ENCODE results near the gene MIDN. TPM values are rescaled to one million over a fixed set of nuclear protein-coding genes. Genes with fewer than 3 reads are reported as not detected.

MIDN gene
- total RNA-seq, 2 experiments from 2014 or later: 50.1 to 52.9 TPM

DNA sequence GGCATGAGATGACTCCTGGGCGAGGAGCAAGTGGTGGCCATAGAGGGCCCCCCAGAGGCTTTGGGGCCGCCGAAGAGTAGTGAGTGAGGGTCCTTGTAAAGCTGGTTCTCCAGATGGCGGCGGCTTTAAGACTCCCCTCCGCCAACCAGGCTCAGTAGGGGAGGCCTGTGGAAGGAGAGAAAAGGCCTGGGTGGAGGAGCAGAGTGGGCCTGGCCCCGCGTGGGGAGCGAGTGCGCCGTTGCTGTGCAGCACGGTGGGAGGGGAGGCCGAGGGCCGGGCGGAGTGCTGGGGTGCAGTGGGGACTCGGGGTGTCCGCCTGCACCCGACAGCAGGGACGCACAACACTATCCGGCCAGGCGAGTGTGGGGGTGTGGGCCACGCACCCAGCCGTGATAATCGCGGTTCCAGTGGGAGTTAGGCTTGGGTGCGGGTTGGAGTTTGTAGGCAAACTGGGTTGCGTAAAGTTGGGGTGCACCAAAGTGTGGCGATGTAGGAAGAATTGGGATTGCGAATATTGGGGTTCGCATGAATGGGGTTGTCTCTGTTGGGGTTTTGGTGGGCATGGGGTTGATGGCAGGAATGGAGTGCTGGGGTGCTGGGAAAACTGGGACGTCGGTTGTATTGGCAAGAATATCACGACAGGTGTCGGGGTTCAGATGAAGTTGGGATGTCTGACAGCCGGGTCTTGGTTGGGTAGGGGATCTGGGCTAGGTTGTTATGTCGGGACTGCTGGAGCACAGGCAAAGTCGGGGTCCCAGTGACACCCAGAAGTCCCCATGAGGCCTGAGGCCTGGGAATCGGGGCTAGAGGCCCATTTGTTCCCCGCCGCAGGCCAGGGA is 20.1 kb downstream of the MIDN start:
- intact Hi-C loops (cut with micrococcal nuclease): loop anchor here (1.0 to 5.0 kb wide), 5 partner anchors 7 to 606 kb away; partner anchors contain the start of genes PTBP1, RNF126 and STK11
- peaks cover 59% of the 10 kb centered on the region for H3K4me1 Mint-ChIP-seq (ENCODE audit: low read depth)
- no peaks in the 10 kb centered on the region for H3K9me3 Mint-ChIP-seq
- no peak overlapping the region for H3K27ac Mint-ChIP-seq
- H3K27me3 Mint-ChIP-seq (ENCODE audit: low read depth): no peaks in the 10 kb centered on the region
- no peak for DNase-seq
- H3K36me3 Mint-ChIP-seq (ENCODE audit: low read depth): peaks cover 39% of the 10 kb centered on the region
- CTCF ChIA-PET: interaction anchor here (0.6 to 11.1 kb wide), 5 partner anchors 9 to 194 kb away, joined by 3 to 233 read pairs (median 3); partner anchors contain the start of gene ATP5F1D
- peak overlapping the region; percentile 70 for H3K4me3 Mint-ChIP-seq

- Mint-ChIP-seq H3K4me1 (ENCODE audit: low read depth) (peaks cover 64% of the 10 kb centered on the region), H3K27ac (peak within 1 kb of the TSS; percentile 83), H3K4me3 (peak within 1 kb of the TSS; percentile 87), H3K9me3 (no peaks in the 10 kb centered on the region), H3K27me3 (ENCODE audit: low read depth) (no peaks in the 10 kb centered on the region), H3K36me3 (ENCODE audit: low read depth) (peaks cover 44% of the 10 kb centered on the region)
- CTCF ChIA-PET: interaction anchor here (0.5 to 11.1 kb wide), 3 partner anchors 10 to 151 kb away, joined by 3 to 233 read pairs (median 6); partner anchors contain the start of gene ATP5F1D
- peak; percentile 99 for DNase-seq
- intact Hi-C loops (cut with micrococcal nuclease): loop anchor here (1.0 to 5.0 kb wide), 5 partner anchors 8 to 607 kb away; partner anchors contain the start of genes PTBP1, RNF126 and STK11
Observed at GRCh38 chr19:1269065-1269477, 20.7 kb downstream of the MIDN start, which contains the start of gene CIRBP. Gene CIRBP (plus strand): TSS chr19:1269332. CDS start chr19:1270934, 1,602 bp downstream.

DNA sequence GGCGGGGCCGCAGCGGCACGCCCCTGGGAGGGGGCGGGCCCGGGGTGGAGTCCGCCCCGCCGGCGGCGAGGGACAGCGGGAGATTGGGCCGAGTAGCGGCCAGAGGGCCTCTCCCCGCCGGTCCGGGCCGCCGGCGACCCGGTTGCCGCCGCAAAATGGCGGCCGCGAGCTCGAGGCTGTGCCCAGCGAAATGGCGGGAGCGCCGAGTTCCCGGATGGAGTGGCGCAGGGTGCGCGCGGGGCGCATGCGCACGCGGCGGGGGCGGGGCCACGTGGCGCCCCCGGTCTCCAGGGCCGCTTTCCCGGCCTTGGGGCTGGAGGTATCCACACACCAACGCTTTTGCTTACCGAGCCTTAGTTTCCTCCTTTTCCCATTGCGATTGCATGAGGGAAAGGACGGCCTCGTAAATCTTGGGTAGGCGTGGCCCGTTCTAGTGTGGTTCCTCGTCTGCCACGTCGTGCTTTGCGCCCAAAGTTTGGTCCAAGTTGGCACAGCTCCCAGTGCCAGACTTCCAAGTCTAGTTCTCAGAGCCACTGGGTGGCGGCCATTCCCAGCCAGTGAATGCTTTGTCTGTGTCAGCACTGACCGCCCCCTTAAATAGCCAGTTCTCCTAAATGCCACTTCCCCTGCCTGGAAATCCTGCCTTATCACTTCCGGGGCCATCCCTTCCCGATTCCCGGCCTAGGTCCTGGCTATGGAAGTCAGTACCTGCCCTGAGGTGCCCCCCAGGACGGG is 21.3 kb downstream of the MIDN start:
- H3K4me1 Mint-ChIP-seq (ENCODE audit: low read depth): peaks cover 68% of the 10 kb centered on the region
- CTCF ChIA-PET: interaction anchor here (0.5 to 11.1 kb wide), 2 partner anchors 26 to 151 kb away, joined by 6 to 233 read pairs; partner anchors contain the start of gene ATP5F1D

GRCh38 chr19:1270213-1270853 is 21.9 kb downstream of the MIDN start:
- H3K27ac Mint-ChIP-seq: peak overlapping the region; percentile 83
- no peaks in the 10 kb centered on the region for H3K9me3 Mint-ChIP-seq
- H3K4me3 Mint-ChIP-seq: peak overlapping the region; percentile 87
- peaks cover 65% of the 10 kb centered on the region for H3K4me1 Mint-ChIP-seq (ENCODE audit: low read depth)
- intact Hi-C loops (cut with micrococcal nuclease): loop anchor here (10.0 kb wide), 1 partner anchor 324 kb away; the partner anchor contains the start of gene MBD3
- H3K27me3 Mint-ChIP-seq (ENCODE audit: low read depth): no peaks in the 10 kb centered on the region
- H3K36me3 Mint-ChIP-seq (ENCODE audit: low read depth): peaks cover 43% of the 10 kb centered on the region
- CTCF ChIA-PET: no interaction called here
- DNase-seq: no peak

More for the DNA sequence above, 21.3 kb downstream of the MIDN start:
- DNase-seq: peak; percentile 89
- H3K4me3 Mint-ChIP-seq: peak overlapping the region; percentile 87
- intact Hi-C loops (cut with micrococcal nuclease): loop anchor here (1.0 to 10.0 kb wide), 6 partner anchors 8 to 607 kb away; partner anchors contain the start of genes MBD3, PTBP1, RNF126 and STK11
- H3K36me3 Mint-ChIP-seq (ENCODE audit: low read depth): peaks cover 46% of the 10 kb centered on the region
- no peaks in the 10 kb centered on the region for H3K27me3 Mint-ChIP-seq (ENCODE audit: low read depth)
- H3K27ac Mint-ChIP-seq: peak overlapping the region; percentile 83
- H3K9me3 Mint-ChIP-seq: no peaks in the 10 kb centered on the region

GRCh38 chr19:1270854-1271527 is 22.6 kb downstream of the MIDN start:
- H3K36me3 Mint-ChIP-seq (ENCODE audit: low read depth): peaks cover 42% of the 10 kb centered on the region
- peak overlapping the region; percentile 83 for H3K27ac Mint-ChIP-seq
- peaks cover 60% of the 10 kb centered on the region for H3K4me1 Mint-ChIP-seq (ENCODE audit: low read depth)
- no peaks in the 10 kb centered on the region for H3K27me3 Mint-ChIP-seq (ENCODE audit: low read depth)
- H3K4me3 Mint-ChIP-seq: peak overlapping the region; percentile 87
- DNase-seq: no peak
- intact Hi-C loops (cut with micrococcal nuclease): loop anchor here (10.0 kb wide), 1 partner anchor 324 kb away; the partner anchor contains the start of gene MBD3
- H3K9me3 Mint-ChIP-seq: no peaks in the 10 kb centered on the region
- CTCF ChIA-PET: interaction anchor here (3.7 kb wide), 1 partner anchor 27 kb away, joined by 25 read pairs; no protein-coding TSS in a partner anchor

DNA sequence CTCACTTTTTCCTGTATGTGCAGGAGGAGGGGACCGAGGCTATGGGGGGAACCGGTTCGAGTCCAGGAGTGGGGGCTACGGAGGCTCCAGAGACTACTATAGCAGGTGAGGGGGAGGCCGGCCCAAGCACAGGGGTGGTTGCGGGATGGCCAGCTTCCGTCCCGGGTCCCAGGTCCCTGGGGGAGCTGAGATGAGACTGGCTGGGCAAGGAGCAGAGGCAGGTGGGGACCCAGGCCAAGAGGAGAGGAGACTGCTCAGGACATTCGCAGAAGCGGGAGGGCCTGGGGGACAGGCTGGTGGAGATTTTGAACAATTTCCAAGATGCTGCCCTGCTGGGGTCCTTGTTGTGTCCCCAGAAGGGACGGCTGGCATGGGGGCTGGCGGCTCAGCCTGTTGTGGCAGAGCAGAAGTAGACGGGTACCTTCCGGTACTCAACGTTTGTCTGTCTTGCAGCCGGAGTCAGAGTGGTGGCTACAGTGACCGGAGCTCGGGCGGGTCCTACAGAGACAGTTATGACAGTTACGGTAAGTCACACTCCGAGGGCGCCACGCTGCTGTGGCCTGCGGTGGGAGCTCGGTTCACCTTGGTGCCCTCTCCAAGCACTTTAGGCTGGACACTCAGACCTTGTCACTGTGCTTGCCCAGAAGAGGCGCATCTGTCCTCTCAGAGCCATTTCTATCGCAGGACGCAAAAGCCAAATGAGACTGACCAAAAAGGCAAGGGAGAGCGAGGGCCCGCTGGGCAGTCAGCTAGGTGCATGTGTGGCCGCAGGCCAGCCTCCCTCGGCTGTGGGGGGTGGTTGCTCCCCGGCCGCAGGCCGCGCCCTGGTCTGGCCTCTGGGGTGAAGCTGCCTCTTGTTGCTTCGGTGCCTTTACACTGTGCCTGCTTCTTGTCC is 23.4 kb downstream of the MIDN start:
- CTCF ChIA-PET: interaction anchor here (3.7 kb wide), 1 partner anchor 28 kb away, joined by 25 read pairs; no protein-coding TSS in a partner anchor
- Mint-ChIP-seq H3K27me3 (ENCODE audit: low read depth) (no peaks in the 10 kb centered on the region), H3K27ac (peak overlapping the region; percentile 83), H3K9me3 (no peaks in the 10 kb centered on the region), H3K4me3 (peak overlapping the region; percentile 87), H3K36me3 (ENCODE audit: low read depth) (peaks cover 46% of the 10 kb centered on the region), H3K4me1 (ENCODE audit: low read depth) (peaks cover 61% of the 10 kb centered on the region)
- DNase-seq: no peak
- intact Hi-C loops (cut with micrococcal nuclease): loop anchor here (10.0 kb wide), 1 partner anchor 323 kb away; the partner anchor contains the start of gene MBD3

DNA sequence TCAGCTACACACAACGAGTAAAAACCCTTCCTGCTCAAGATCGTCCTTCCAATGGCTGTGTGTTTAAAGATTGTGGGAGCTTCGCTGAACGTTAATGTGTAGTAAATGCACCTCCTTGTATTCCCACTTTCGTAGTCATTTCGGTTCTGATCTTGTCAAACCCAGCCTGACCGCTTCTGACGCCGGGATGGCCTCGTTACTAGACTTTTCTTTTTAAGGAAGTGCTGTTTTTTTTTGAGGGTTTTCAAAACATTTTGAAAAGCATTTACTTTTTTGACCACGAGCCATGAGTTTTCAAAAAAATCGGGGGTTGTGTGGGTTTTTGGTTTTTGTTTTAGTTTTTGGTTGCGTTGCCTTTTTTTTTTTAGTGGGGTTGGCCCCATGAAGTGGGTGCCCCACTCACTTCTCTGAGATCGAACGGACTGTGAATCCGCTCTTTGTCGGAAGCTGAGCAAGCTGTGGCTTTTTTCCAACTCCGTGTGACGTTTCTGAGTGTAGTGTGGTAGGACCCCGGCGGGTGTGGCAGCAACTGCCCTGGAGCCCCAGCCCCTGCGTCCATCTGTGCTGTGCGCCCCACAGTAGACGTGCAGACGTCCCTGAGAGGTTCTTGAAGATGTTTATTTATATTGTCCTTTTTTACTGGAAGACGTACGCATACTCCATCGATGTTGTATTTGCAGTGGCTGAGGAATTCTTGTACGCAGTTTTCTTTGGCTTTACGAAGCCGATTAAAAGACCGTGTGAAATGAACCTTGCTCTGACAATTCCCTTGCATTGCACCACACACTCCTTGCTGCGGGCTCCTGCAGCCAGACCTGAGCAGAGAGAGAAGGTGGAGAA is 24.3 kb downstream of the MIDN start:
- H3K9me3 Mint-ChIP-seq: no peaks in the 10 kb centered on the region
- CTCF ChIA-PET: interaction anchor here (3.7 kb wide), 1 partner anchor 29 kb away, joined by 25 read pairs; no protein-coding TSS in a partner anchor
- peak overlapping the region; percentile 32 for H3K4me3 Mint-ChIP-seq
- no peaks in the 10 kb centered on the region for H3K27me3 Mint-ChIP-seq (ENCODE audit: low read depth)
- peak overlapping the region; percentile 70 for H3K27ac Mint-ChIP-seq
- DNase-seq: no peak
- intact Hi-C loops (cut with micrococcal nuclease): loop anchor here (10.0 kb wide), 1 partner anchor 322 kb away; the partner anchor contains the start of gene MBD3
- H3K4me1 Mint-ChIP-seq (ENCODE audit: low read depth): peaks cover 59% of the 10 kb centered on the region
- peaks cover 48% of the 10 kb centered on the region for H3K36me3 Mint-ChIP-seq (ENCODE audit: low read depth)

DNA sequence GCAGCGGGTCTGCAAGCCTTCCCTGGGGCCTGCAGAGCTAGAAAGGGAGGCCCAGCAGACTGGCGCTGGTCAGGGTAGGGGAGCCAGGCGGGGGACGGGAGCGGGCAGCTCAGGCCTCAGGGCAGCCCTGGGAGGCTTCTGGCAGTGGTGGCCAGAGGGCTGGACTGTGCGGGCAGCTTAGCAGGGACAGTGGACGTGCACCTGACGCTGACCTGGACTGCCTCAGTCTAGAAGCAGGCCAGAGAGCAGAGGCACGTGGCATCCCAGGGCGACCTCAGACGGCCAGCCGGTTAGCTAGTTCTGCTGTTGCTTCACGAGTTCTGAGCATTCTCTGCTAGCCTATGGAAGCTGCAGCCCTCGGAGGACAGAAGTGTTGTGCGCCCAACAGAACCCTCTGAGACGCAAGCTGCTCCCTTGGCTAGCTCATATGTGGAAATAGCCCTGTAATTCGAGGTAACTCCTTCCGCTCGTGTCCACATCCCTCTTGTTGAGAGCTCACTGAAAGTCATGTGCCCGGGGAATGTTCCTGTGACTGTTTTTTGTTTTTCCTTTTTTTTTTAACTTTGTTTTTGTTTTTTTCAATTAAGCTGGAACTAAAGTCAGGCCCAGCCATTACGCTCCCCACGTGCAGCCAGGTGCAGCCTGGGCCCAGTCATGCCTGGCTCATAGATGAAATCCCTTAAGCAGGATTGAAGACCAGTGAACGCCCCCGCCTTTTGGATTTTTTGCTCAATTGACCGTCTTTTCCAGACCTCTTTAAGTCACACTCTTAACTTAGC is 25.1 kb downstream of the MIDN start:
- Mint-ChIP-seq H3K36me3 (ENCODE audit: low read depth) (peaks cover 53% of the 10 kb centered on the region), H3K9me3 (no peaks in the 10 kb centered on the region), H3K27ac (peak overlapping the region; percentile 70)

More for the DNA sequence above, 25.1 kb downstream of the MIDN start:
- peak overlapping the region; percentile 42 for H3K4me3 Mint-ChIP-seq
- H3K27me3 Mint-ChIP-seq (ENCODE audit: low read depth): no peaks in the 10 kb centered on the region
- no peak for DNase-seq
- intact Hi-C loops (cut with micrococcal nuclease): loop anchor here (10.0 kb wide), 1 partner anchor 321 kb away; the partner anchor contains the start of gene MBD3
- CTCF ChIA-PET: interaction anchor here (3.7 kb wide), 1 partner anchor 29 kb away, joined by 25 read pairs; no protein-coding TSS in a partner anchor
- peaks cover 57% of the 10 kb centered on the region for H3K4me1 Mint-ChIP-seq (ENCODE audit: low read depth)
